GM12891 (cell line): Measurements from ENCODE around the gene ZDHHC22.

ENCODE experiments used
- POLR2A ChIP-seq: IDR thresholded peaks from 2 replicates; pipeline ENCODE4 v1.6.1; 2011; ENCODE audit warnings: low read depth, low read length, control low read depth
- POLR2AphosphoS5 ChIP-seq: IDR thresholded peaks from 2 replicates; pipeline ENCODE4 v1.6.1; 2011; ENCODE audit warnings: low read depth, low read length, control low read depth
- SPI1 ChIP-seq: IDR thresholded peaks from 2 replicates; pipeline ENCODE4 v1.6.1; 2011; ENCODE audit warnings: low read depth, low read length, control low read depth
- TAF1 ChIP-seq: IDR thresholded peaks from 2 replicates; pipeline ENCODE4 v1.6.1; 2011; ENCODE audit warnings: low read depth, low read length, control low read depth

GRCh38 chr14:77128414-77128891 lies 13.1 kb downstream of the ZDHHC22 start:
- TF ChIP-seq POLR2AphosphoS5 (no peak), TAF1 (no peak), POLR2A (no peak), SPI1 (no peak)
